Gastrocnemius medialis (tissue), 4 donors: ENCODE measurements around the gene SLC5A10.
"Not testable (repeated sequence)": the region's sequence is repeated elsewhere in the genome, so short reads cannot be mapped to it uniquely, and the experiment has no call there.

ENCODE experiments used
- POLR2A ChIP-seq, 2 donors: fragments of 450-650 bp; IDR thresholded peaks; one replicate each; pipeline ENCODE4 v1.6.1; 2017; ENCODE audit warnings: antibody characterized with exemption in 2 of 2, mild to moderate bottlenecking in 2 of 2, moderate library complexity in 2 of 2
- TF ChIP-seq, protein P1 (sequence below), 5 experiments: fragments of 450-650 bp in 3 of 5; fragments of 200-600 bp in 2 of 5; sonication (generic) in 2 of 5; IDR thresholded peaks in 4 of 5; conservative IDR thresholded peaks in 1 of 5; 1 replicate in 4 of 5; 2 replicates in 1 of 5; pipeline ENCODE4 v1.5.1; 2016 to 2019; ENCODE audit warnings: antibody characterized with exemption in 5 of 5, mild to moderate bottlenecking in 3 of 5, moderate library complexity in 3 of 5

DNA sequence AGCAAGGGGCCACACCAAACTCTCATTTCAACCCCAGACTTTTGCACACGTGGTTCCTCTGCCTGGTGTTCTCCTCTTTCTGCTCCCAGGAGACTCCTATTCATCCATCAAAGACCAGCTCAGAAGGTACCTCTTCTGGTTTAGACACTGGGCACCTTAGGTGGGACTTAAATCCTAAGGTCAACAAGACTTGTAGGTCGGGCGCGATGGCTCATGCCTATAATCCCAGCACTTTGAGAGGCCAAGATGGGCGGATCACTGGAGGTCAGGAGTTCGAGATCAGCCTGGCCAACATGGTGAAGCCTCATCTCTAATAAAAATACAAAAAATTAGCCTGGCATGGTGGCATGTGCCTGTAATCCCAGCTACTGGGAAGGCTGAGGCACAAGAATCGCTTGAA is 95.5 kb downstream of the SLC5A10 start:
- not testable (repeated sequence) for TF ChIP-seq POLR2A (IDR thresholded peaks at IDR 0.05)
- TF ChIP-seq, protein P1, sequence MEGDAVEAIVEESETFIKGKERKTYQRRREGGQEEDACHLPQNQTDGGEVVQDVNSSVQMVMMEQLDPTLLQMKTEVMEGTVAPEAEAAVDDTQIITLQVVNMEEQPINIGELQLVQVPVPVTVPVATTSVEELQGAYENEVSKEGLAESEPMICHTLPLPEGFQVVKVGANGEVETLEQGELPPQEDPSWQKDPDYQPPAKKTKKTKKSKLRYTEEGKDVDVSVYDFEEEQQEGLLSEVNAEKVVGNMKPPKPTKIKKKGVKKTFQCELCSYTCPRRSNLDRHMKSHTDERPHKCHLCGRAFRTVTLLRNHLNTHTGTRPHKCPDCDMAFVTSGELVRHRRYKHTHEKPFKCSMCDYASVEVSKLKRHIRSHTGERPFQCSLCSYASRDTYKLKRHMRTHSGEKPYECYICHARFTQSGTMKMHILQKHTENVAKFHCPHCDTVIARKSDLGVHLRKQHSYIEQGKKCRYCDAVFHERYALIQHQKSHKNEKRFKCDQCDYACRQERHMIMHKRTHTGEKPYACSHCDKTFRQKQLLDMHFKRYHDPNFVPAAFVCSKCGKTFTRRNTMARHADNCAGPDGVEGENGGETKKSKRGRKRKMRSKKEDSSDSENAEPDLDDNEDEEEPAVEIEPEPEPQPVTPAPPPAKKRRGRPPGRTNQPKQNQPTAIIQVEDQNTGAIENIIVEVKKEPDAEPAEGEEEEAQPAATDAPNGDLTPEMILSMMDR (IDR thresholded peaks at IDR 0.05 in 4 of 5, conservative IDR thresholded peaks at IDR 0.05 in 1 of 5), result not testable (repeated sequence)
